HepG2 (cell line): ENCODE results near the gene C1orf35. TPM values are rescaled to one million over a fixed set of nuclear protein-coding genes. Genes with fewer than 3 reads are reported as not detected.

ENCODE experiments used
- ADNP ChIP-seq: sonication (generic); formaldehyde crosslinking; IDR thresholded peaks from 2 replicates; pipeline ENCODE4 v1.4.0; 2020; ENCODE audit warnings: missing genetic modification reagents
- ARNT2 ChIP-seq: sonication (generic); formaldehyde crosslinking; IDR thresholded peaks from 2 replicates; pipeline ENCODE4 v1.8.0; 2022; ENCODE audit warnings: mild to moderate bottlenecking, low read depth, missing genetic modification reagents, moderate library complexity
- DBP ChIP-seq: sonication (generic); formaldehyde crosslinking; IDR thresholded peaks from 2 replicates; pipeline ENCODE4 v1.4.0; 2020; ENCODE audit warnings: missing genetic modification reagents; ENCODE audit errors: not compliant biosample characterization
- LCORL ChIP-seq, 2 experiments: fragments of 450-650 bp in 1 of 2; sonication (generic) in 1 of 2; formaldehyde crosslinking in 1 of 2; IDR thresholded peaks; 2 replicates each; pipeline versions ENCODE4 v1.5.0 to v1.6.1; 2017 to 2020; ENCODE audit warnings: antibody characterized with exemption in 1 of 2, missing genetic modification reagents in 1 of 2
- MED1 ChIP-seq: sonication (generic); formaldehyde crosslinking; IDR thresholded peaks from 2 replicates; pipeline ENCODE4 v1.4.0; 2020; ENCODE audit warnings: missing genetic modification reagents
- PHB2 ChIP-seq: fragments of 450-650 bp; IDR thresholded peaks from 2 replicates; pipeline ENCODE4 v1.6.1; 2018; ENCODE audit not compliant: partially characterized antibody
- SOX13 ChIP-seq, 3 experiments: fragments of 450-650 bp in 1 of 3; sonication (generic) in 1 of 3; formaldehyde crosslinking in 1 of 3; IDR thresholded peaks in 2 of 3; conservative IDR thresholded peaks in 1 of 3; 2 replicates each; pipeline versions ENCODE4 v1.5.0 to v1.6.1; 2016 to 2020; ENCODE audit warnings: antibody characterized with exemption in 1 of 3, mild to moderate bottlenecking in 1 of 3, missing compliant biosample characterization in 1 of 3, missing genetic modification reagents in 1 of 3, moderate library complexity in 1 of 3
- SP1 ChIP-seq, 2 experiments: fragments of 450-650 bp in 1 of 2; sonication (generic) in 1 of 2; formaldehyde crosslinking in 1 of 2; IDR thresholded peaks; 2 replicates each; pipeline versions ENCODE4 v1.4.0 to v1.6.1; 2016 to 2020; ENCODE audit warnings: missing genetic modification reagents in 1 of 2
- SP5 ChIP-seq: IDR thresholded peaks from 2 replicates; pipeline ENCODE4 v1.6.1; 2016; ENCODE audit warnings: low read depth, borderline replicate concordance
- ZC3H4 ChIP-seq: sonication (generic); formaldehyde crosslinking; IDR thresholded peaks from 2 replicates; pipeline ENCODE4 v1.4.0; 2020; ENCODE audit warnings: missing genetic modification reagents, borderline replicate concordance
- ZNF160 ChIP-seq: sonication (generic); formaldehyde crosslinking; IDR thresholded peaks from 2 replicates; pipeline ENCODE4 v1.8.0; 2022; ENCODE audit warnings: mild to moderate bottlenecking, inconsistent platforms, missing genetic modification reagents
- ZNF580 ChIP-seq: IDR thresholded peaks from 2 replicates; pipeline ENCODE4 v1.6.1; 2016; ENCODE audit warnings: low read depth, borderline replicate concordance
- ZNF609 ChIP-seq: sonication (generic); formaldehyde crosslinking; IDR thresholded peaks from 2 replicates; pipeline ENCODE4 v1.4.0; 2020; ENCODE audit warnings: mild to moderate bottlenecking, missing genetic modification reagents, borderline replicate concordance
- ZNF678 ChIP-seq: sonication (generic); formaldehyde crosslinking; IDR thresholded peaks from 2 replicates; pipeline ENCODE4 v1.4.0; 2020; ENCODE audit warnings: mild to moderate bottlenecking, missing genetic modification reagents
- ZNF737 ChIP-seq: sonication (generic); formaldehyde crosslinking; IDR thresholded peaks from 2 replicates; pipeline ENCODE4 v1.5.0; 2020; ENCODE audit warnings: missing genetic modification reagents, mild to moderate bottlenecking, borderline replicate concordance
- polyA plus RNA-seq, 8 experiments: library from polyadenylated mRNA; depleted of rRNA in 3 of 8; stranded (reverse) in 7 of 8; unstranded in 1 of 8; fragments of >200 nt; fragmentation: Illumina TruSeq in 4 of 8; extraction: Trizol in 4 of 8; gene quantifications; 2 replicates each; pipeline versions ENCODE4 v1.2.1 to v1.2.3, GENCODE V29; 2011 to 2016; ENCODE audit warnings: low read depth in 4 of 8, missing spikeins in 1 of 8, mixed read lengths in 1 of 8; ENCODE audit not compliant: insufficient read depth in 1 of 8
- total RNA-seq, 5 experiments: library from RNA; depleted of rRNA; stranded (reverse); fragments of >200 nt; fragmentation: Illumina TruSeq; extraction: Trizol; gene quantifications; 2 replicates each; pipeline ENCODE4 v1.2.3, GENCODE V29; 2016; ENCODE audit warnings: low read depth in 1 of 5
- TF ChIP-seq, protein P1 (sequence below): sonication (generic); formaldehyde crosslinking; IDR thresholded peaks from 2 replicates; pipeline ENCODE4 v1.8.0; 2022; ENCODE audit warnings: mild to moderate bottlenecking, missing genetic modification reagents; ENCODE audit not compliant: insufficient replicate concordance
- TF ChIP-seq, protein P2 (sequence below): sonication (generic); formaldehyde crosslinking; IDR thresholded peaks from 2 replicates; pipeline ENCODE4 v1.4.0; 2020; ENCODE audit warnings: missing genetic modification reagents
- TF ChIP-seq, protein P3 (sequence below): sonication (generic); formaldehyde crosslinking; IDR thresholded peaks from 2 replicates; pipeline ENCODE4 v1.4.0; 2020; ENCODE audit warnings: mild to moderate bottlenecking, missing genetic modification reagents

The C1orf35 gene
- total and polyA plus RNA-seq, 2 of the 13 experiments (the other 11 are each of a cell fraction or from before 2014, with no cell fraction given) = 8.1 to 19.3 TPM

DNA sequence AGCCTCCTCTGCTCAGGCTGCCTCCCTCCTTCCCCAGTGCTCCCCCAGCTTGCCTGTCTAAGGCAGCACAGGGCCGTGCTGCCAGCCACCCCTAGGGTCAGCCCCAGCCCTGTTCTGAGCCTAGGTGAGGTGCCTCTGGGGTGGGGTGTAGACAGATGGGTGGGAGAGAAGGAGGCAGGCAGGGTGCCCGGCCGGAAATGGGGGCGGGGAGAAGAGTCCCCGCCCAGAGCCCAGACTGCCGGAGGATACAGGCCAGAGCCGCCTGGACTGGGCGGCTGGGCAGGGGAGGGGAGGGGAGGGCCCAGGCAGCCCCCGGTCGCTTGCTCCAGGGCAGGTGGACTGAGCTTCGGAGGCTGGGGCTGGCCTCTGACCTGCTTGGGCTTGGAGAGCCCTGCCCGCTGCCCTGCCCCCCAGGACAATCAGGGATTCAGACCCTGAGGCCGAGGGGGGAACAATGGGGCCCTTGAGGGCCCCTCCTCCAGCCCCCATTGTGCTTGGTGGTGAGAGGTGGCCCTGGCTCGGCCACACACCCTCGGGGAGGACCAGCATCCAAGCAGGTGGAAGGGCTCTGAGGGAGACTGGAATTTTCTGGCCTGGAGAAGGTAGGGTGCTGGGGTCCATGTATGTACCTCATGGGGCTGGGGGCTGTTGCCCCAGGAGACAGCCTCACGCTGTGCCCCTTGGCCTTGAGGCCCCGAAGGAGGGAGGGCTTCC lies 46.4 kb upstream of the C1orf35 start, which contains the start of gene GJC2 (continued):
- TF ChIP-seq SP1 (IDR thresholded peaks at IDR 0.05) (no peak), SP1 (CRISPR knock-in tag; IDR thresholded peaks at IDR 0.05) (no peak), DBP (CRISPR knock-in tag) (no peak), ZNF160 (no peak), LCORL (IDR thresholded peaks at IDR 0.05) (no peak), LCORL (CRISPR knock-in tag; IDR thresholded peaks at IDR 0.05) (peak; percentile 57), SOX13 (IDR thresholded peaks at IDR 0.05) (peak; percentile 61; the same call in 1 of the 2 replicates), SOX13 (CRISPR knock-in tag; conservative IDR thresholded peaks at IDR 0.05 in 1 of 2, IDR thresholded peaks at IDR 0.05 in 1 of 2) (peak in 1 of 2 experiments; percentile 88; a peak in 2 of 4 replicates), ZNF609 (CRISPR knock-in tag) (no peak), ARNT2 (CRISPR knock-in tag) (no peak), PHB2 (no peak), SP5 (CRISPR knock-in tag) (peak; percentile 72), ZNF737 (CRISPR knock-in tag) (no peak), ZNF678 (CRISPR knock-in tag) (no peak), ZNF580 (CRISPR knock-in tag) (no peak), ZC3H4 (CRISPR knock-in tag) (no peak), ADNP (CRISPR knock-in tag) (no peak), MED1 (CRISPR knock-in tag) (peak; percentile 67)
- TF ChIP-seq, protein P1, sequence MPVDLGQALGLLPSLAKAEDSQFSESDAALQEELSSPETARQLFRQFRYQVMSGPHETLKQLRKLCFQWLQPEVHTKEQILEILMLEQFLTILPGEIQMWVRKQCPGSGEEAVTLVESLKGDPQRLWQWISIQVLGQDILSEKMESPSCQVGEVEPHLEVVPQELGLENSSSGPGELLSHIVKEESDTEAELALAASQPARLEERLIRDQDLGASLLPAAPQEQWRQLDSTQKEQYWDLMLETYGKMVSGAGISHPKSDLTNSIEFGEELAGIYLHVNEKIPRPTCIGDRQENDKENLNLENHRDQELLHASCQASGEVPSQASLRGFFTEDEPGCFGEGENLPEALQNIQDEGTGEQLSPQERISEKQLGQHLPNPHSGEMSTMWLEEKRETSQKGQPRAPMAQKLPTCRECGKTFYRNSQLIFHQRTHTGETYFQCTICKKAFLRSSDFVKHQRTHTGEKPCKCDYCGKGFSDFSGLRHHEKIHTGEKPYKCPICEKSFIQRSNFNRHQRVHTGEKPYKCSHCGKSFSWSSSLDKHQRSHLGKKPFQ (CRISPR knock-in tag) = peak; percentile 35
- TF ChIP-seq, protein P2, sequence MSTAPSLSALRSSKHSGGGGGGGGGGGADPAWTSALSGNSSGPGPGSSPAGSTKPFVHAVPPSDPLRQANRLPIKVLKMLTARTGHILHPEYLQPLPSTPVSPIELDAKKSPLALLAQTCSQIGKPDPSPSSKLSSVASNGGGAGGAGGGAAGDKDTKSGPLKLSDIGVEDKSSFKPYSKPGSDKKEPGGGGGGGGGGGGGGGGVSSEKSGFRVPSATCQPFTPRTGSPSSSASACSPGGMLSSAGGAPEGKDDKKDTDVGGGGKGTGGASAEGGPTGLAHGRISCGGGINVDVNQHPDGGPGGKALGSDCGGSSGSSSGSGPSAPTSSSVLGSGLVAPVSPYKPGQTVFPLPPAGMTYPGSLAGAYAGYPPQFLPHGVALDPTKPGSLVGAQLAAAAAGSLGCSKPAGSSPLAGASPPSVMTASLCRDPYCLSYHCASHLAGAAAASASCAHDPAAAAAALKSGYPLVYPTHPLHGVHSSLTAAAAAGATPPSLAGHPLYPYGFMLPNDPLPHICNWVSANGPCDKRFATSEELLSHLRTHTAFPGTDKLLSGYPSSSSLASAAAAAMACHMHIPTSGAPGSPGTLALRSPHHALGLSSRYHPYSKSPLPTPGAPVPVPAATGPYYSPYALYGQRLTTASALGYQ = no peak
- TF ChIP-seq, protein P3, sequence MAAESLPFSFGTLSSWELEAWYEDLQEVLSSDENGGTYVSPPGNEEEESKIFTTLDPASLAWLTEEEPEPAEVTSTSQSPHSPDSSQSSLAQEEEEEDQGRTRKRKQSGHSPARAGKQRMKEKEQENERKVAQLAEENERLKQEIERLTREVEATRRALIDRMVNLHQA (CRISPR knock-in tag) = no peak
